ENCODE results near the gene LOXL1.

GRCh38 chr15:73924171-73924921, 1.9 kb upstream of the LOXL1 start:
- TF ChIP-seq, protein P1, sequence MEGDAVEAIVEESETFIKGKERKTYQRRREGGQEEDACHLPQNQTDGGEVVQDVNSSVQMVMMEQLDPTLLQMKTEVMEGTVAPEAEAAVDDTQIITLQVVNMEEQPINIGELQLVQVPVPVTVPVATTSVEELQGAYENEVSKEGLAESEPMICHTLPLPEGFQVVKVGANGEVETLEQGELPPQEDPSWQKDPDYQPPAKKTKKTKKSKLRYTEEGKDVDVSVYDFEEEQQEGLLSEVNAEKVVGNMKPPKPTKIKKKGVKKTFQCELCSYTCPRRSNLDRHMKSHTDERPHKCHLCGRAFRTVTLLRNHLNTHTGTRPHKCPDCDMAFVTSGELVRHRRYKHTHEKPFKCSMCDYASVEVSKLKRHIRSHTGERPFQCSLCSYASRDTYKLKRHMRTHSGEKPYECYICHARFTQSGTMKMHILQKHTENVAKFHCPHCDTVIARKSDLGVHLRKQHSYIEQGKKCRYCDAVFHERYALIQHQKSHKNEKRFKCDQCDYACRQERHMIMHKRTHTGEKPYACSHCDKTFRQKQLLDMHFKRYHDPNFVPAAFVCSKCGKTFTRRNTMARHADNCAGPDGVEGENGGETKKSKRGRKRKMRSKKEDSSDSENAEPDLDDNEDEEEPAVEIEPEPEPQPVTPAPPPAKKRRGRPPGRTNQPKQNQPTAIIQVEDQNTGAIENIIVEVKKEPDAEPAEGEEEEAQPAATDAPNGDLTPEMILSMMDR (conservative IDR thresholded peaks at IDR 0.05 in 1 of 2, IDR thresholded peaks at IDR 0.05 in 1 of 2; ENCODE audit: low read depth in 1 of 2, low read length in 2 of 2) = no peak
- no peak for TF ChIP-seq EZH2 (IDR thresholded peaks at IDR 0.05; ENCODE audit: low read length, missing control alignments)
